Medulla oblongata (tissue), 1 donor: Measurements from ENCODE around the gene SMURF1.

Source experiments
- DNase-seq: peaks from one replicate; pipeline ENCODE4 v3.0.0-alpha.2; 2015; ENCODE audit errors: extremely low spot score

Gene SMURF1

DNA sequence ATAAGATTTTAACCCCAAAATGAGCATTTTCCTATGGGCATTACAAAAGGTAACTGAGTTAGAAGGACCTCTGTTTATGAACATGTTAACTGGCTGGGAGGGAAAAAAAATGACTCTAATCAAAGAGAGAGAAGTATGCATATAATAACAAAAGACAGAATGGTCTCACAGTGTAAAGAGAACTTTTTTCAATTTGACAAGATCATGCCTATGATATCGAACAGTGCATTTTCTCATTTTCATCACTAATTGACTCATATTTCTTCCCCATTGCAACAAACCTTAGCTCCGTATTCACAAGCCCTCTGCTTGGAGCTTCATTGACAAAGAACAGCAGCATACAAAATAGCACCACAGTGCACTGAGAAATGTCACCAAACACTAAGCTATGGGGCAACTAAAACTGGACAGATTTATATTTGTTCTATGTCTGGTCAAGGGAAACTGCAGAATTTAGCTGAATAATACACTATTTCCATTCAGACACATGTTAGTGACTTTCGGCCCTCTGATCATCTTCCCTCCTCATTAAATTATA lies 45.6 kb downstream of the SMURF1 start:
- DNase-seq = no peak

DNA sequence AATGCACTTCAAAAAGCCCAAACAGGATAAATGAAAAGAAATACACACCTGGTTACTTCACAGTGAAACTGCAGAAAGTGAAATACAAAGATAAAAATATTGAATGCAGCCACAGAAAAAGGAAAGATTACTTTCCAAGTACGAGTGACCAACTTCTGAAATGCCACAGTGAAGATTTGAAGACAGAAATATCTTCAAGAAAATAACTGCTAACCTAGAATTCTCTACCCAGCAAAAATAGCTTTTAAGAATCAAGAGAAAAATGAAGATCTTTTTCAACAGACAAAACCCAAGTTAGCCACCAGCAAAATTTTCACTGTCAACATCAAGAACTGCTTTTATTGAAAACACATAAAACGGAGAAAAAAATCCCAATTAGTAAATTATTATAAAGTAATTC lies 46.2 kb downstream of the SMURF1 start:
- no peak for DNase-seq

DNA sequence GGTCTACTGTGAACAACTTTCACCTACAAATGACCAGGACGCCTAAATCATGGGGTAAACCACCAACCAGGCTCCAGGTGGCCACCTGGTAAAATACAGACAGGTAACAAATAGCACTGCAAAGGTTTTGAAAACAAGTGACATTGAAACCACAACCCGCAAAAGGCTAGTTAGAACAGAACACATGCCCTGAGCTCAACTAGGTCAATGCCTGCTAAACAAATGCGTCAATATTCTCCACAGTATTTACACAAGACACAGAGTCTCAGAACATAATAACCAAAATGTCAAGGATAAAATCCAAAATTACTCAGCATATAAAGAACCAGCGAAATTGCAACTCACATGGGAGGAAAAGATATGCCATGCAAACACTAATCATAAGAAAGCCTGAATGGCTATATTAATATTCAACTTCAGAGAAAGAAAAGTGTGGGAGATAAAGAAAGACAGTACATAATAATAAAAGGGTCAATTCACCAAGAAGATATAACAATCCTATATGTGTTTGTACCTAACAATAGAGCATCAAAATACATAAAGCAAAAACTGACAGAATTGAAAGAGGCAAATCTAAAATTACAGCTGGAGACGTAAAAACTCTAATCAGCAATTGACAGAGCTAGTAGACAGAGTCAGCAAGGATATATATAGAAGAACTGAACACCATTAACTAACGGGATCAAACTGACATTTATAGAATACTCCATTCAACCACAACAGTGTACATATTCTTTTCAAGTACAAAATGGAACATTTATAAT lies 47.6 kb downstream of the SMURF1 start:
- no peak for DNase-seq

DNA sequence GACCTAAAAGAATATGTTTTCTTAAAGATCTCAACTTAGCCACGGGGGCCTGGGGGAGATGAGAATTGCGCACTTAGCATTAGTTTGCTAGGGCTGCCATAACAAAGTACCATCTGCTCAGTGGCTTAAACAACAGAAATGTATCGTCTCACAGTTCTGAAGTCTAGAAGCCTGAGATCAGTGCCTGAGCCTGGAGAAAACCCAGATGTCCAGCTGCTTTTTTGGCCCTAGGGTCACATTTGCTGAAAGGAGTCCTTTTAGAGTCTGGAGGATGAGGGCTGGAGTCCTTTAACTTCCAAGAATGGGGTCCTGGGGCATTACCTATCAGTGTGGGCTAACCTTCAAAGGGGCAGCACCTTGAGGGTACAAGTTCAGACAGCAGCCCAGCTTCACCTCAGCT lies 48.2 kb downstream of the SMURF1 start:
- DNase-seq = no peak

DNA sequence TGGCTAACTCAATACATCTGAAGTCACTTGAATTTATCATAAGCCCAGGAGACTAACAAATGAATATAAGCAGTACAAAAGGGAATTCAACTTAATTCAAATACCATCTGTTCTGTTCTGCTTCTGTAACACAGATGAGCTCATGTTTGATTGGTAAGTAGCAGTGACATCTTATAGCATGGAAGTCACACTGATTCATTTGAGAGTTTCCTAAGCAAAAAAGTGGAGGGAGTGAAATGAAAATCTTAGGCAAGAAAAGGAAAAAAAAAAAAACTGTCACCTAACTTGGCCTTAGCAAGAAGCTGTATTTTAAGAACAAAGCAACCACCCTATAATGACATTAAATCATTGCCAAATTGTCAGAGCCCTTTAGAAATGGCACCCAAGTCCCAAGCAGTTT lies 49.5 kb downstream of the SMURF1 start:
- no peak for DNase-seq

DNA sequence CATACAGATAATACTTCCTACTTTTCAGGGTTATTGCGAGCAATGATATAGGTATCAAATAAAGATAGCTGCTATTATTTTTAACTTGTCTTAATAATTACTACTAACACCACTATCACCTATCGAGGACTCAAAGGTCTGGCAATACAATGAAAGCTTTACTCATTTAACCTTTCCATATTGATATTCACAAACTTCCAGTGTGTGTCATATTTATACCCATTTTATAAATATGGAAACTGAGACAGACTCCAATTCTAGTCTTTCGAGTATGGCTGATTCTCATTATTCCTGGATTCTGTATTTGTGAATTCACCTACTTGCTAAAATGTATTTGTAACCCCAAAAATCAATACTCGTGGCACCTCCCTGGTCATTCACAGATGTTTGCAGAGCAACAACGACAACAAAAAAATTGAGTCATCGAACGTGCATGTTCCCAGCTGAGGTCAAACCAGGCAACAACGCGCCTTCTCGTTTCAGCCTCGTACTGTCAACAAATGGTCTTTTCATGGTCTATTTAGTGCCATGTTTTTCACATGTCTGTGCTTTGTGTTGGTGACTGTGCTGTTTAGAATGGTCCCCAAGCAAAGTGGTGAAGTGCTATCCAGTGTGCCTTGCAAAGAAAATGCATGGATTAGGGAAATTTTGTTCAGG lies 51.7 kb downstream of the SMURF1 start:
- peak; percentile 61 for DNase-seq

DNA sequence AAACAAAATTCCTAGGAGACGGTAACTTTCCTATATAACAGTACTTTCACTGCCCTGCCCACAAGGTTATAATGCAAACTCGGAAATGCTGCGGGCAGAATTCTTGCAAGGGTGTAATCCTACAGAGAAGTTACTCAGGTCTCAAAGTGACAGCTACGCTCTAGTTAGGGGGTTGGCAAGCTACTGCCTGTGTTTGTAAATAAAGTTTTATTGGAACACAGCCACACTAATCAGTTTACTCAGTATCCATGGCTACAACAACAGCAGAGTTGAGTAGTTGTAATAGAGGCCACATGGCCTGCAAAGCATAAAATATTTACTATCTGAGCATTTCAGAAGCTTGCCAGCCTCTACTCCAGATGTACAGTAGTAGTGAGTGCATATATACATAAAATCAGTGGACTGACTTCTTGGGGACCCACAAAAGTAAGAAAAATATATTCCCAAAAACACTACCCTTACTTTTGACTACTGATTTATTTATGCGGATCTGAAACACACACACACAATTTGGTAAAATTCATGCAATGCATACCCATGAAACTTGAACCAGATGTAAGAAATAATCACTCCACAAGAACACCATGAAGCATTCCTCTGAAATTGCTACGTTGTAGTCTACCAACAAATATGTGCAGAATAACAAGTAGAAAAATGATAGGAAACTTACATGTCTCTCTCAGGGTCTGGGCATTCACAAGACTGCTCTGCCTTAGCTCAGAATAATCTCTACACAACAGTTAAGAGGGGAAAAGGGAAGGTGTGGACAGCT lies 53.0 kb downstream of the SMURF1 start:
- DNase-seq = no peak

DNA sequence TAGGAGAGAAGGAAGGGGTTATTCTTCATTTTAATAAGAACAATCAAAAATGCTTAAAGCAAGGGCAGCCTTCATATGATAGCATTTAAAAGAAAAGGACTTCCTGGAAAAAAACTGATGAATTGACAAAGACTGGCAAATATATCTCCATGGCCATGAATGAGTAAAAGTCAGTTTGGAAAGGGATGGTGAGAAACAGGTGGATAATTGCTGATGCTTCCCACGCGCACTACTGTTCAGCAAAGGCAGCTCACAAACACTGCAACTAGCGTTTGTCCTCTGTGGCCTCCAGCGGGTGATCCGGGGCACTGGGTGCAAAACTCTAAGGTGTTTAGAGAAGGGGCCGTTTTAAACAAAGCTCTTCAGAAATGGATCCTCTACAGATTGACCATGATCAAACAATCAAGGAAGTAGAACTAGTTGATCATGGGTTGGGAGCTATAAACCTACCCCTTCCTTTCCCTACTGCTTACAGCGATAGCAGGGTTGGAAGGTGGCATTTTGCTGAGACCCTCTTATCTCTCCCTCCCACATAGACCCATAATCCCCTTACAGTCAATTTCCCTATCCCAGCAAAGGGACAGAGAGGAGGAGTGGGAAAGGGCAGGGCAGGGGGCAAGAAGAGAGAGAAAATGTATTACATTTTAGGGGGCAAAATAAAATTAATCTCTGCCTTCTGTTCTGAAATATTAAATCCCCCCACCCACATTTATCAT lies 53.8 kb downstream of the SMURF1 start:
- DNase-seq = no peak

DNA sequence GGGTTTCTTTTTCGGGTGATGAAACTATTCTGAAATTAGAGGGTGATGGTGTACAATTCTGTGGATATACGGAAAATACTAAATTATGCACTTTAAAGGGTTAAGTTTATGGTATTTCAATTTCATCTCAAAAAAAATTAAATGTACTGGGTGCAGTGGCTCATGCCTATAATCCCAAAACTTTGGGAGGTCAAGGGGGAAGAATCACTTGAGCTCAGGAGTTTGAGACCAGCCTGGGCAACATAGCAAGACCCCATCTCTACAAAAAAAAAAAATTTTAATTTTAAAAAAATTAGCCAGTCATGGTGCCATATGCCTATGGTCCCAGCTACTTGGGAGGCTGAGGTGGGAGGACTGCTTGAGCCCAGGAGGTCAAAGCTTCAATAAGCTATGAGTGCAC lies 57.0 kb downstream of the SMURF1 start:
- no peak for DNase-seq

DNA sequence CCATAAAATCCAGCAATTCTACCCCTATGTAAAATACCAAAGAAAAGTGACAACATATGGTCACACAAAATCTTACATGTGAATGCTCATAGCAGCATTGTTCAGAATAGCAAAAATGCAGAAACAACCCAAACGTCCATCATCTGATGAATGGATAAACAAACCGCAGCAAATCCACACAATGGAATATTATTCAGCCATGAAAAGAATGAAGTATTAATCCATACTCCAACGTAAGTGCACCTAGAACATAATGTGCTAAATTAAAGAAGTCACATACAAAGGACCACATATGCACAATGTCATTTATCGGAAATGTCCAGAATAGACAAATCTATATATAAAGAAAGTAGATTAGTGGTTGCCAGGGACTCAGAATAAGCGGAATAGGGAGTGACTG lies 57.4 kb downstream of the SMURF1 start:
- no peak for DNase-seq

DNA sequence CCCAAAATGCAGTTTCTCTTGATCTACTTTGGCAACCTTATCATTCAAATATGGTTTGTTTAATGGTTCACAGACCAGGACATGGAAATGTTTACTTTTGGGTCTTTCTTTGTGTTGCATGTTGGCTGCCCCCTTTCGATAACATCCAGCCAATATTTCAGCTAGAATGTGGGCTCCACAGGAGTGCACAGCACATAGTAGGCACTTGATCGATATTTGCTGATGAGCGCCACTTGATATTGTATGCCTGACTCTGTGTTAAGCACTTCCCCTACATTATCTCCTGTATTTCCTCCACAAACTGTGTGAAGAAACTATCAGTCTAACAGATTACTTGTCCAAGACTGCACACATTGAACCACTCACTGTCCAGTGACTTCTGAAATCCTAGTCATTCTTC lies 60.2 kb downstream of the SMURF1 start:
- no peak for DNase-seq

DNA sequence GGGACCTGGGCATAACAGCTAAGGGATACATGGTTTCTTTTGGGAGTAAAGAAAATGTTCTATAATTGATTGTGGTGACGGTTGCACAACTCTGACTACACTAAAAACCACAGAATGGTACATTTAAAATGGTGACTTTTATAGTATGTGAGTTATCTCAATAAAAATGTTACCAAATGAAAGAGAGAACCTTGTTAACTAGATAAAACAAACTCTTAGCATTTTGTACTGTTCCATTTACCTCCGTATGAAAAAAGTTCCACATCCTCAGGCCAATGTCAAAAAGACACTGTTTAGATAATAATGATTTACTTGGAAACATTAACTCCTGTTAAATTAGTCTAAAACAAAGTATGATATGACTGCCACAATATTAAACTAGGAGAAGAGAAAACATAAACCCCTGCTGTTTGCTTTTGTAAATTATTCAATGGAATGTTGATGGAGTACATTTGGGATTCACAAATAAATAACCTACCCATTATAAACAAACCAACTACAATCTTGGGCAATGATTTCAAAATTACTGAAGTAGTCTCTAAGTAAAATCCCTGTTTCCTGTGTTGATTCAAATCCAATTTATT lies 60.7 kb downstream of the SMURF1 start:
- no peak for DNase-seq

DNA sequence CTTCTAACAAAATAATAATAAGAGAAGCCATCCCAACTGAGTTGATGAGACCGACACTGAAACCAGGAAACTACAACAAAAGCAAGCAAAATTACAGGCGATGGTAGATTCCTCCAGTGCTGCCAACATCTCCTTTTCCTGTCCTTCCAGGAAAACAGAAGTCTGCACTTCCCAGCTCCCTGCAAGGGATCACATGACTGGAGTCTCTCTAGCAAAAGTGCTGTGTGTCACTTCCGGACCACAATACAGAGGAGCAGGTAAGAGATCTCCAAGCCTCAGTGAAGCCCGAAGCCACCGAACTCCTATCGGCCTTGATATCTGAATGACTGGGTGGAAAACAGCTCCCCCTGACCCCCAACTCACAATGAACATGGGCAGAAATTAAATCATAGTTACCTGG lies 63.2 kb downstream of the SMURF1 start:
- DNase-seq = no peak

DNA sequence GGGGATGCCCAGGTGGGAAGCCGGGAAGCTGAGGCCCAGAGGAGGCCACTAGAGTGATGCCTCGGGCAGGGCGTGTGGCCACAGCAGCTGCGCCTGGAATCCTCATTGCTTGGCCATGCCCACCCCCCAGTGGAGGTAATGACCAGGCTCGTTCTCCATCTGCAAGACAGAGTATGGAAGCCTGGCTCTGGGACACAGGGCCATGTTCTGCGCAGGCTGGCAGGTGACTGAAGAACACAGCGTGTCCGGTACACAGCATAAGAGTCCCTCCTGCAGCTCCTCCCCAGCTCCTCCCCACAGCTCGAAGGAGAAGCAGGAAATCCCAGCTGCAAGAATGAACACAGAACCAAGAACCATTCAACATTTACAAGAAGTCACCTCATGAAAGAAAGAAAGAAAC lies 64.8 kb downstream of the SMURF1 start:
- DNase-seq = no peak

DNA sequence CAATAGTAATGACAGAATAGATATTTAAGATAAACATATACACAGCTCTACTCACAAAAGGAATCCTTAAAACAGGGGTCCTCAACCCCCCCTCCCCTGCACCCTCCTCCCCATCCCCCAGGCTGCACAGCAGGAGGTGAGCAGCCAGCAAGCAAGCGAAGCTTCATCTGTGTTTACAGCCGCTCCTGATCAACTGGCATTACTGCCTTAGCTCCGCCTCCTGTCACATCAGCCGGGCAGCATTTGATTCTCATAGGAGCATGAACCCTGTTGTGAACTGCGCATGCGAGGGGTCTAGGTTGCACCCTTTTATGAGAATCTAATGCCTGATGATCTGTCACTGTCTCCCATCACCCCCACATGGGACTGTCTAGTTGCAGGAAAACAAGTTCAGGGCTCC lies 65.5 kb downstream of the SMURF1 start:
- DNase-seq = no peak

DNA sequence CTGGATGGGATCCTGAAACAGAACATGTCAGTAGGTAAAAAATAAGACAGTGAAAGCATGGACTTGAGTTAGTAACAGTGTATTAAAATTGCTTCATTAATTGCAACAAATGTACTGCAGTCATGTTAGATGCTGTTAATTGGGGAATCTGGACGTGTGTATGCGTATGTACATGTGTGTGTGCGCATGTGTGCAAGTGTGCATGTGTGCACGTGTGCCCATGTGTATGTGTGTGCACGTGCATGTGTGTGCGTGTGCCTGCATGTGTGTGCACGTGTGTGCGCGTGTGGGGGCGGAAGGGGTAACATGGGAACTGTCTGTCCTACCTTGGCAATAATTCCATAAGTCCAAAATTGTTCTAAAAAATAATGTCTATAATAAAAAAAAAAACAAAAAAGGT lies 67.3 kb downstream of the SMURF1 start:
- no peak for DNase-seq

DNA sequence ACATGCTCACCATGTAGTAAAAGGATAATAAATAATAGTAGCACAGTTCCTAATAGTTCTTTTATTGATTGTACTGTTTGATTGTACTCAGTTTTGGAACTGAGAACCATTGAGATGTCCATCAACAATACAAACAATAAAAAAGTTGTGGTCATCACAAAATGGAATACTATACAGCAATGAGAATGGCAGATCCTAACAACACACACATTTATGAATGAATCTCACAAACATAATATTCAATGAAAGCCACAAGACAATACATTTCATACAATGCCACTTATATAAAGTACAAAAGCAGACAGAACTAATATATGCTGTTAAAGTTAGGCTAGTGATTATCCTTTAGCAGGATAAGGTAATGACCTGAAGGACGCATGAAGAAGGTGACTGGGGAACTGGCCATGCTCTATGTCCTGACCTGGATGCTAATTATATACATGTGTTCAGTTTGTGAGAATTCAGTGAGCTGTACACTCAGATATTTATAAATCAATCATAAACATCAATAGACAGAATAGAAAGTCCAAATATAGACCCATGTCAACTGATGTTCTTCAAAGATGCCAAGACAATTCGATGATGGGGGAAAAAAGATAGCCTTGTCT lies 70.0 kb downstream of the SMURF1 start:
- DNase-seq = no peak

DNA sequence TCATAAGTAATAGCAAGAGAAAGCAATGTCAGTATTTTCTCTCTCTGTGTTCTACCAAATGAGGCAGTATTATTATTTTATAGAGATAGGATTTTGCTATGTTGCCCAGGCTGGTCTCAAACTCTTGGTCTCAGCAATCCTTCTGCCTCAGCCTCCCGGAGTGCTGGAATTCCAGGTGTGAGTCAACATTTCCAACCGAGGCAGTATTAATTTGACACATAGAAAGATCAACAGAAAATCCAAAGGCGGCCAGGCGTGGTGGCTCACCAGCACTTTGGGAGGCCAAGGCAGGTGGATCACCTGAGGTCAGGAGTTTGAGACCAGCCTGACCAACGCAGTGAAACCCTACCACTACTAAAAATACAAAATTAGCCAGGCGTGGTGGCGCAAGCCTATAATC lies 71.8 kb downstream of the SMURF1 start:
- no peak for DNase-seq

DNA sequence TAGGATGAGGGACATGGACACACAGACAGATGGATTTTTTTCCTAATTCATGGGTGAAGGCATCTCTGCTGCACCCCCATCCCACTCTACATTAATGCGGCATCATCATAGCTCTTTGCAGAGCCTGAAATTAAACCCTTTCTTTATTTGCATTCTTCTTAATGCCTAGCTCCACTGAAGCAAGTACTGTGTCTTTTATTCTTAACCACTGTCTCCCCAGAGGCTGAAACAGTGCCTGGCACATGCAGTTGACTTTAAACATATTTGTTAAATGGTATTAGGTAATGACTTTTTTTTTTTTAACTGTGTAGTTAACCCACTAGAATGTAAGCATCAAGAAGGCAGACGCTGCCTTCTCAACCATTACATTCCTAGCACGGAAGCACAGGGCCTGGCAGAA lies 73.5 kb downstream of the SMURF1 start:
- DNase-seq = no peak

DNA sequence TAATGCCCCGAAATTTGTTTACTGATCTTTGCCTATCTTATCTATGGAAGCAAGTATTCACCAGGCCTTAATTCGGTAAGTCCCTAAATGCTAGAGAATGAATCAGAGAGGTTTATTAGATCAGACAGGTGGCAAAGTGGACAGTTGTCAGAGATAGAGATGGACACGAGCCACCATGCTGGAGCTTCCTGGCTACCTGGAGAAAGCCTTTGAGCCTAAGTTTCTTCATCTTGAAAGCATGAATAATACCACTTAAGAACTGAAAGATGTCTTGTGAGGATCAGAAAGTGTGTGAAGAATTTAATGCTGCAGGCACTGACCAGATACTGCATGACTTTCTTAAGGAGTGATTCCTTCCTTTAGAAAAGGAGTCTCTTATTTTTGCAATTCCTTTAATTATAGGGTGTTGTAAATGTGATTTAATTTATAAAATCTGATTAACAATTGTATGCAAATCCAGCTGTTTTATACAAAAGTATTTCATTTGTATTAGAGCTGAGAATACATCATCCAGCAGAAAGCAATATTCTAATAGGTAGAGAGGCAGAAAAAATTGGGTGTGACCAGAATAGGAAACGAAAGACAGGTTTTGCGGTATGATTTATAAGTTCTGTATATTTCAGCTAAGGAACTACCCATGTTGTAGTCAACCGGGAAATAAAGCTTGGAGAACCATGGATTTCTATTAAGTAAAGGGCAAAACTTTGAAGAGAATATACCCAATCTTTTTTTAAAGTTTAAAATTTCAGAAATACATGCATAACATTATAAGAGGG lies 82.7 kb downstream of the SMURF1 start:
- no peak for DNase-seq
